22Rv1 (cell line): Measurements from ENCODE around the gene FOLR1.

Experiments used
- ZFX ChIP-seq: fragments of 450-650 bp; IDR thresholded peaks from 2 replicates; pipeline ENCODE4 v1.6.1; 2017; ENCODE audit warnings: antibody characterized with exemption, borderline replicate concordance
- TF ChIP-seq, protein P1 (sequence below): fragments of 450-650 bp; IDR thresholded peaks from 2 replicates; pipeline ENCODE4 v1.5.1; 2017; ENCODE audit warnings: mild to moderate bottlenecking

- TF ChIP-seq, protein P1, sequence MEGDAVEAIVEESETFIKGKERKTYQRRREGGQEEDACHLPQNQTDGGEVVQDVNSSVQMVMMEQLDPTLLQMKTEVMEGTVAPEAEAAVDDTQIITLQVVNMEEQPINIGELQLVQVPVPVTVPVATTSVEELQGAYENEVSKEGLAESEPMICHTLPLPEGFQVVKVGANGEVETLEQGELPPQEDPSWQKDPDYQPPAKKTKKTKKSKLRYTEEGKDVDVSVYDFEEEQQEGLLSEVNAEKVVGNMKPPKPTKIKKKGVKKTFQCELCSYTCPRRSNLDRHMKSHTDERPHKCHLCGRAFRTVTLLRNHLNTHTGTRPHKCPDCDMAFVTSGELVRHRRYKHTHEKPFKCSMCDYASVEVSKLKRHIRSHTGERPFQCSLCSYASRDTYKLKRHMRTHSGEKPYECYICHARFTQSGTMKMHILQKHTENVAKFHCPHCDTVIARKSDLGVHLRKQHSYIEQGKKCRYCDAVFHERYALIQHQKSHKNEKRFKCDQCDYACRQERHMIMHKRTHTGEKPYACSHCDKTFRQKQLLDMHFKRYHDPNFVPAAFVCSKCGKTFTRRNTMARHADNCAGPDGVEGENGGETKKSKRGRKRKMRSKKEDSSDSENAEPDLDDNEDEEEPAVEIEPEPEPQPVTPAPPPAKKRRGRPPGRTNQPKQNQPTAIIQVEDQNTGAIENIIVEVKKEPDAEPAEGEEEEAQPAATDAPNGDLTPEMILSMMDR: no peak
- no peak for TF ChIP-seq ZFX
Observed at GRCh38 chr11:72209101-72209500, 17.2 kb downstream of the FOLR1 start.
